Neuron (in vitro differentiated cells): ENCODE data around the gene VAMP5.
"Not testable (repeated sequence)": the region's sequence is repeated elsewhere in the genome, so short reads cannot be mapped to it uniquely, and the experiment has no call there.

Experiments
- H2AFZ ChIP-seq: one replicate; pipeline ENCODE4 v1.6.1; 2013; ENCODE audit warnings: low read depth, mild to moderate bottlenecking, inconsistent platforms, low read length, moderate library complexity
- H3K27me3 ChIP-seq: one replicate; pipeline ENCODE4 v1.6.1; 2013; ENCODE audit warnings: low read length; ENCODE audit not compliant: insufficient read depth
- H3K36me3 ChIP-seq: one replicate; pipeline ENCODE4 v1.6.1; 2013; ENCODE audit warnings: low read length; ENCODE audit not compliant: insufficient read depth
- H3K4me1 ChIP-seq: one replicate; pipeline ENCODE4 v1.6.1; 2013; ENCODE audit warnings: low read length; ENCODE audit not compliant: insufficient read depth
- H3K4me3 ChIP-seq: 2 replicates; pipeline ENCODE4 v1.5.1; 2013; ENCODE audit warnings: mild to moderate bottlenecking, low read length, moderate library complexity
- H3K9me3 ChIP-seq: one replicate; pipeline ENCODE4 v1.6.1; 2013; ENCODE audit warnings: low read length

The VAMP5 gene

DNA sequence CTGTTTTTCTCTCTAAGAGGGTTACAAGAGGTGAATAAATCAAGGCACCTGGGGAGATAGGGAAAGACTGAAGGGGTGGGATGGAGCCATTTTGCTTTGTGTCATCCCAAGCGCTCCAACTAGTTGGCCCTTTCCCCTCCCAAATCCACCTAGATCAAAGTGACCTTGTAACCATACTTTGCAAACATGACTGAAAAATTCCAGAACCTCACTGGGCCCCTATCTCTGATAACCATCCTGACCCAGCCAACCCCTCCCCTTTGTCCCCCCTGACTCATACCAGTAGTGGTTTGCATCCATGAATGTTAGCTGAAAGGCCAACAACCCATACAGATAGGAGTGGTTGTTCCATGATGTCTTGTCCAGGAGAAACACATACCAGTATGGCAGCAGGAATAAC, 26.1 kb upstream of the VAMP5 start:
- H3K9me3 ChIP-seq = no peaks in the 10 kb centered on the region
- peaks cover 31% of the 10 kb centered on the region for H3K36me3 ChIP-seq

DNA sequence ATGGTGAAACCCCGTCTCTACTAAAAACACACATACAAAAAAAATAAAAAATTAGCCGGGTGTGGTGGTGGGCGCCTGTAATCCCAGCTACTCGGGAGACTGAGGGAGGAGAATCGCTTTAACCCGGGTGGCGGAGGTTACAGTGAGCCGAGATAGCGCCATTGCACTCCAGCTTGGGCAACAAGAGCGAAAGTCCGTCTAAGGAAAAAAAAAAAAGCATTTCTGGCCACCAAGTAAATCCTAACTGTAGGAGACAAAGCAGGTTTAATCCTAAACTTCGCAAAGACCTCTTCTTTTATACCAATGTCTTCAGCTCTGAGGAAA, 23.9 kb upstream of the VAMP5 start:
- H2AFZ ChIP-seq, H3K4me1 ChIP-seq, H3K27me3 ChIP-seq, H3K9me3 ChIP-seq: not testable (repeated sequence)
- Histone ChIP-seq H3K36me3 (peaks cover 16% of the 10 kb centered on the region), H3K4me3 (peak overlapping the region; percentile 84)

More for the DNA sequence above, 26.1 kb upstream of the VAMP5 start:
- Histone ChIP-seq H2AFZ (no peak overlapping the region), H3K4me1 (peaks cover 9% of the 10 kb centered on the region), H3K27me3 (no peaks in the 10 kb centered on the region), H3K4me3 (no peak overlapping the region)

DNA sequence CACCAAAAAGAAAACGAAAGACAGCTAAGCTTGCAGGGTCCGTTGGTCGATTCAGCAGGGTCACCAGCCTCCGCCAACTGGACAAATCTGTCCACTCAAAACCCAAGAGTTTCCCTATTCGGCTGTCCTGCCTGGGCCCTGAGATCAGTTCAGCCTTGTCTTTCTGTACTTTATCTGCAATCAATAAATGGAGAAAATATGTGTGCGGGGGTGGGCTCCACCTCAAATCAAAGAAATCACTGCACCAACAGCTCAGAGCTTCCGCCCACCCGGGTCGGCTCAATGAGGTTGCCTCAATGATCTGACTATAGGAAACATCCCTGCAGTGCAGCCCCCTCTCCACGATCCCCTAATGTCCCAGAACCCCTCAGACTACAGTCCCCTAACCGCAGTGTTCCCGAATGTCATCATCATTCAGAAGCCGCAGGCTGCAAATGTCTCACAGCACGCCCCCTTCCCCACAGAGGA, 23.4 kb upstream of the VAMP5 start:
- peaks cover 13% of the 10 kb centered on the region for H3K36me3 ChIP-seq

DNA sequence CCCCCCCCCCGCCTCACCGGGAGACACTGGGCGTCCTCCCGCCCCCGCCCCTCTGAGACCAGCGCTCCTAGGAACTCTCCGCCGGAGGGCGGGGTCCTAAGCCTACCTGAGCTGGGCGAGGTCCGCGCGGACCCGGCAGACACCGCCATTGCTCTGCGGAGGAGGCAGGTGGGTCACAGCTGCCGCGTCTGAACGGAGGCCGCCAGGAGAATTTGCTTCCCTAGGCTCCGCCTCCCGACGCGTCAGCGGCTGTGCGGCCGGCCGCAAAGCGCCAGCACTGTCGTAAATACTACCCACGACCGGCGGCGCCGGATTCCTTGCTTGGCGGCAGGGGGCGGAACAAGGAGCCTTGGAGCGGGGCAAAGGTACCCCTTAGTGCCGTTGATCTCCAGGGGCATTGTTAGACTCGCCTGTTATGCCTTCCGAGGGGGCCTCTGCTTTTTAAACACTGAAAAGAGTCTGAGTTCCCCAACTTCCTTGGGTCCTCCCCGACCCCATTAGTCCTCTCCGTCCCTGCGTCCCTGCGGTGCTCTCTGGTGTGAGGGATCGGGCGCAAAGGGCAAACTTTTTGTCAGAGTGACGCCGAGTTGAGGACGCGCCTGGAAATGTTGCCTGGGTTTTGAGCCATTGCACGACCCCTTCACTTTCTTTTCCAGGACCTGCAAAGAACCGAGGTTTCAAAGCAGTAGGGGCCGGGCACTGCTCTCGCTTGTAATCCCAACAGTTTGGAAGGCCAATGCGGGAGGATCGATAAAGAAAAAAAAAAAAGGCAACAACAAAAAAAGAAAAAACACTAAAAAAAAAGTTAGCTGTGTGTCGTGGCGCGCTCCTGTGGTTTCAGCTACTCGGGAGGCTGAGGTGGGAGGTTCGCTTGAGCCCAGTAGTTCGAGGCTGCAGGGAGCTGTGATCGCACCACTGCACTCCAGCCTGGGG, 22.7 kb upstream of the VAMP5 start, which contains the start of gene GGCX:
Gene GGCX (minus strand): TSS at position 214 of the 933 bp plus-strand sequence. CDS start 65 bp downstream, at position 149.
- no peaks in the 10 kb centered on the region for H3K9me3 ChIP-seq
- peaks cover 8% of the 10 kb centered on the region for H3K36me3 ChIP-seq
- H3K4me3 ChIP-seq = peak within 1 kb of the TSS; percentile 84
- peaks cover 9% of the 10 kb centered on the region for H3K4me1 ChIP-seq
- H2AFZ ChIP-seq = peak within 1 kb of the TSS; percentile 50
- no peaks in the 10 kb centered on the region for H3K27me3 ChIP-seq

More for the DNA sequence above, 23.4 kb upstream of the VAMP5 start:
- peak overlapping the region; percentile 84 for H3K4me3 ChIP-seq
- no peaks in the 10 kb centered on the region for H3K9me3 ChIP-seq
- H3K4me1 ChIP-seq = peaks cover 9% of the 10 kb centered on the region
- H2AFZ ChIP-seq = peak overlapping the region; percentile 50
- H3K27me3 ChIP-seq = no peaks in the 10 kb centered on the region

DNA sequence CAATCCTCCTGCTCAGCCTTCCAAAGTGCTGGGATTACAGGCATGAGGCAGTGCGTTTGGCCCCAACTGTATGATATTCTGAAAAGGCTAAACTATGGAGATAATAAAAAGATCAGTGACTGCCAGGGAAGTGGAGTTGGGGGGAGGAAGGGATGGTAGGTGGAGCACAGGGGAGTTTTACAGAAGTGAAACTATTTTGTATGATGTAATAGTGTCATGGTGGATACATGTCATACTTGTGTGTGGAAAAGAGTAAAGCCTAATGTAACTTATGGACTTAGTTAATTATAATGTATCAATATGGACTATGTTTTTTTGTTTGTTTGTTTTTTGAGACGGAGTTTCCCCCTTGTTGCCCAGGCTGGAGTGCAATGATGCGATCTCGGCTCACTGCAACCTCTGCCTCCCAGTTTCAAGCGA, 20.1 kb upstream of the VAMP5 start:
- Histone ChIP-seq H3K4me3 (no peak overlapping the region), H2AFZ (no peak overlapping the region), H3K36me3 (no peaks in the 10 kb centered on the region), H3K4me1 (peaks cover 9% of the 10 kb centered on the region), H3K9me3 (no peaks in the 10 kb centered on the region), H3K27me3 (no peaks in the 10 kb centered on the region)

DNA sequence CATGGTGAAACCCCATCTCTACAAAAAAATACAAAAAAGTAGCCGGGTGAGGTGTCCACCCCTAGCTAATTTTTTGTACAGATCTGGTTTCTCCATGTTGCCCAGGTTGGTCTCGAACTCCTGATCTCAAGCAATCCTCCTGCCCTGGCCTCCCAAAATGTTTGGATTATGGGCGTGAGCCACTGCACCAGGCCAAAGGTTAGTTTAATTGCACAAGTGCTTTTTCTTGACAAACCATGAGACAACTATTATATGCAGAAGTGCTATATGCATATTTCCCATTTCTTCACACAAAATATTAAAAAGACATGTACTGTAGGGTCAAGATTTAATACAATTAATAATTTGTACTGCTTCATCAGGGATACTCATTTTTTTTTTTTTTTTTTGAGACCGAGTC, 18.0 kb upstream of the VAMP5 start:
- H3K27me3 ChIP-seq = no peaks in the 10 kb centered on the region
- no peak overlapping the region for H3K4me3 ChIP-seq
- H3K36me3 ChIP-seq = no peaks in the 10 kb centered on the region
- peaks cover 2% of the 10 kb centered on the region for H3K4me1 ChIP-seq
- H3K9me3 ChIP-seq = no peaks in the 10 kb centered on the region
- H2AFZ ChIP-seq = no peak overlapping the region

DNA sequence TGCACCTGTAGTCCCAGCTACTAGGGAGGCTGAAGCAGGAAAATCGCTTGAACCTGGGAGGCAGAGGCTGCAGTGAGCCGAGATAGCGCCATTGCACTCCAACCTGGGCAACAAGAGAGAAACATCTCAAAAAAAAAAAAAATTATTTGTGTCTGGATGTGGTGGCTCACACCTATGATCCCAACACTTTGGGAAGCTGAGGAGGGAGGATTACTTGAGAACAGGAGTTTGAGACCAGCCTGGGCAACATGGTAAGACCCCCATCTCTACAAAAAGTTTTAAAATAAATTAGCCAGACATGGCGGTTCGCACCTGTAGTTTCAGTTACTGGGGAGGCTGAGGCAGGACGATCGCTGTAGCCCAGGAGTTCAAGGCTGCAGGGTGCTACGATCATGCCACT, 8.5 kb upstream of the VAMP5 start:
- Histone ChIP-seq H3K4me1 (peaks cover 26% of the 10 kb centered on the region), H3K27me3 (peaks cover 2% of the 10 kb centered on the region), H3K4me3 (no peak overlapping the region), H3K9me3 (no peaks in the 10 kb centered on the region), H2AFZ (no peak overlapping the region), H3K36me3 (no peaks in the 10 kb centered on the region)

DNA sequence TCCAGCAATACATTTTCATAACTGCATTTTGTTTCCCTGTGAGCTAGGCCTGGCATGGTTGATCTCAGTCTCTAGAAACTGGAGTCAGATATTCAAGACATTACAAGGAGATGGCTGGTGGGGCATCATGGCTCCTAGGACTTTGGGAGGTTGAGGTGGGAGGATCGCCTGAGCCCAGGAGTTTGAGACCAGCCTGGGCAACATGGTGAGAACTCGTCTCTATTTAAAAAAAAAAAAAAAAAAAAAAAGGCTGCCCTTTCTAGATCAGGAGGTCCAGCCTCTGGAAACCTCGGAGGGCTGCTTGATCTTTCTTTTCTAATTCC, 7.2 kb upstream of the VAMP5 start:
- H3K27me3 ChIP-seq = no peaks in the 10 kb centered on the region
- no peaks in the 10 kb centered on the region for H3K9me3 ChIP-seq
- H3K4me1 ChIP-seq = peaks cover 26% of the 10 kb centered on the region
- H3K36me3 ChIP-seq = no peaks in the 10 kb centered on the region
- no peak overlapping the region for H3K4me3 ChIP-seq
- H2AFZ ChIP-seq = no peak overlapping the region

DNA sequence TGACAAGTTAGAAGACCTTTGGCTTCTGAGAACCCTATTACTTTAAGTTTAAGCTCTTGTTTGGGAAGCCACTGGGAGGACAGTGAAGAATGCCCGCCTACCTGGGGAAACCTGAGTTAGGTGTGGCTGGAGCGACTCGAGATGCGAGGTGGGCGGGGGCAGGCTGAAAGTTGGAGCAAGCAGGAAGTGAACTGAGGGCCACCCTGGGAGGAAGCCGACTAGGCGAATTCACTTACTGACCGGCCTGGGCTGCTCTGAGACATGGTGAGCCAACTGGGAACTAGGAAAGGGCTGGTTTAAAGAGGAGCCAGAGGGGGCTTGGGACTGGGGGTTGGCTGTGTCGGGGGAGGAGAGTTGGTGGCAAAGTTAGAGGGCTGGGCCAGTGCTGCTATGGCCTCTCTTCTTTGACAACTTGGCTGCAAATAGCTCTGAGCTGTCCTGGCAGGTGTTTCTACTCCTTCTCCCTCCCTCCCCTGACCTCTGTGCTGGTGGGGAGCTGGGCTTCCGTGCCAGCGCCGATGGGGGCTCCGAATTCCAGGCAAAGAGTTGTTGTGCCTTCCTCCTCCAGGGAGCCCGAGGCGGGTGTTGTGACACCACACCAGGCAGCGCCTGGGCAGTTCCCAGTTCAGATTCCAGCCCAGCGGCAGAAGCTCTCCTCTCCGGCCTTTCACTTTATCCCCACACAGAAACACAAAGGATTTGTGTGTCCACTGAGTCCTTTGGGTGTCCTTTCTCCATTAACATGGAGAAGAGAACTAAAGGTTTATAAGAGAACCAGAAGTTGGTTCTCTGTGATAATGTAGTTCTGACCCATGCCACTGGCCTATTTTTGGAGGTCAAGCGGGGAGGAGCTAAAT, 6.6 kb upstream of the VAMP5 start, which contains the start of gene VAMP8:
Gene VAMP8 (plus strand): TSS at position 201 of the 857 bp plus-strand sequence. CDS start 61 bp downstream, at position 262.
- Histone ChIP-seq H3K4me1 (peaks cover 26% of the 10 kb centered on the region), H3K4me3 (no peak within 1 kb of the TSS), H3K36me3 (no peaks in the 10 kb centered on the region), H3K9me3 (no peaks in the 10 kb centered on the region), H2AFZ (peak within 1 kb of the TSS; percentile 12), H3K27me3 (no peaks in the 10 kb centered on the region)

DNA sequence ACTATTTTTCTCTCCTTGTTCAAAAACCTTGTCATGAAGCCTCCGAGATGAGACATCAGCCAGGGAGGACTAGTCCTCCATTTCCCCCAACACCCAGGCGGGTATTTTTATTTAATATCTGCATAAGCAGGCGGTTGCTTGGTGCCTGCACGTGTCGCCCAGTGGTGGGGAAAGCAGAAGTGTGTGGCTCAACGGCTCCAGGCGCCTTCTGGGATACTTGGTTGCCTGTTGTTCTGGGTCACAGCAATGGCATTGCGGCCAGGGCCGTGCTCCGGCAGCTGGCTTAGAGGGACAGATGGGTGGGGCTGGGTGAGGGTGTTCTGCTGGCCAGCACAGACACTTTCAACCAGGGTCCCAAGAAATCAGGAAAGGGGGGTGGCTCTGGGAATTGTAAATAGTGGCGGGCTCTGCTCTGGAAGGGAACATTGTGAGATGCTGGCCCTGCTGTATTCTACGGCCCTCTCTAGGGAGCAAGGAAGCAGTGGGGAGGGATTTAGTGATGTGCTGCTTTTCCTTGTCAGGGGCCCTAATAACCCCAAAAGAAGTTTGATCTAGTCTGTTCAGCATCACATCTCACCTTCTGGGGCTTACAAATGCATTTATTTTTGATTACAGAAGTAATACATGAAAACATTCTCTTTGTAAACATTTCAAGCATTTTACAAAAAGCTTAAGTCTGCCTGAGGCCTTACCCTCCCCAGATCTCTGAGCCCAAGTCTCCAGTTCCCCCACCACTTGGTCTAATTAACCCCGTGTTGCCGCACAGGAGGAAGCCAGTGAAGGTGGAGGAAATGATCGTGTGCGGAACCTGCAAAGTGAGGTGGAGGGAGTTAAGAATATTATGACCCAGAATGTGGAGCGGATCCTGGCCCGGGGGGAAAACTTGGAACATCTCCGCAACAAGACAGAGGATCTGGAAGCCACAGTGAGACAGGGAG, 5.7 kb upstream of the VAMP5 start:
- no peaks in the 10 kb centered on the region for H3K9me3 ChIP-seq
- H3K27me3 ChIP-seq = no peaks in the 10 kb centered on the region
- no peaks in the 10 kb centered on the region for H3K36me3 ChIP-seq
- no peak overlapping the region for H3K4me3 ChIP-seq
- peaks cover 26% of the 10 kb centered on the region for H3K4me1 ChIP-seq
- peak overlapping the region; percentile 24 for H2AFZ ChIP-seq

DNA sequence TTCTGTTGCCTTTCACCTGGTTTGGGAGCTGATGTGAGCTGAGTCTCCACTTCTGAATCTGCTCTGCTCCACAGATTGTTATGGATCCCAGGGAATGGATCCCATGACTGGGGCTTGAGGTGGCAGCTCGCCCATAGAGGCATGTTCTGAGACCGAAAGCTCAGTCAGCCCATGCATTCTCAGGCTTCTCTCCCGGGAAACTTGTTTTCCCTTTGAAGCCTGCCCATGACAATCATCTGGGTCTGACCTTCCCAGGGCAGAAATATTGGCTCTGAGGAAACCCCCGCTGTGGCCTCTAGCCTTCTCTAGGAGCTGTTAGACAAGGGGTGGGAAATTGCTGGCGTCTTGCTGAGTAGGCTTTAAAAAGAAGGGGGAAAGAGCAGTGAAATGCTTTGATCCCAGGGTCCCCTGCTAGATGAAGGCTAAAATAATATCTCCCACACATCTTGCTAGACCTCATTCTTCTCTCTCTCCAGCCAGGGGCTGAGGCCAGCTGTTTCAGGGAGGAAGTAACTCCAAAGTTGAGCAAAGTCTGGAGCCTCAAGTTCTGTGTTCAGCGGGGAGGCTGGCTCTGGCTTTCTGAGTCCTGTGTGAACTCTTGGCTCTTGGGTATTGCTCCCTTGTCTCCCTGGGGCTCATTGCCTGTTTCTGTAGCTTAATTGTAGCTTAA, 4.8 kb upstream of the VAMP5 start:
- Histone ChIP-seq H3K4me1 (peaks cover 26% of the 10 kb centered on the region), H3K9me3 (no peaks in the 10 kb centered on the region), H3K27me3 (no peaks in the 10 kb centered on the region), H3K4me3 (no peak overlapping the region), H3K36me3 (no peaks in the 10 kb centered on the region), H2AFZ (peak overlapping the region; percentile 24)

DNA sequence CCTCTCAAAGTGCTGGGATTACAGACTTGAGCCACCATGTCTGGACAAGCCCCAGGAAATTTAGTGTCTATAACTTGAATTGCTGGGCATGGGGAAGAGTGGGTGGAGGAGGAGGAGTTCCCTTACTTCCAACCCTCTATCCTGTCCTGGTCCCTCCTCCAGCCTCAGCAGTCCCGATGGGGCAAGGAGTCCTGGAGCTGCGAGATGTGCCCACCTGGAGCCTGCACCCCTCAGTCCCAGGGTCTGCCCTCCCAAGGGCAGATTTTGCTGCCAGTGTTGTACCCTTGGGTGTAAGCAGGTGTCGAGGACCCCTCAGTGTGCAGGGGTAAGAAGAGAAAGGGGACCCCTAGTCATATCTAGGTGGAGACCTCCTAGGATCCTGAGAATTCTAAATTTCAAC, 4.0 kb upstream of the VAMP5 start:
- no peak overlapping the region for H2AFZ ChIP-seq
- H3K4me3 ChIP-seq = no peak overlapping the region
- no peaks in the 10 kb centered on the region for H3K27me3 ChIP-seq
- H3K36me3 ChIP-seq = no peaks in the 10 kb centered on the region
- H3K9me3 ChIP-seq = no peaks in the 10 kb centered on the region
- H3K4me1 ChIP-seq = peaks cover 27% of the 10 kb centered on the region
